Testis (tissue), 3 donors: Measurements from ENCODE around the gene SBNO2. TPM values are rescaled to one million over a fixed set of nuclear protein-coding genes. Genes with fewer than 3 reads are reported as not detected.
"Not testable (repeated sequence)": the region's sequence is repeated elsewhere in the genome, so short reads cannot be mapped to it uniquely, and the experiment has no call there.

Source experiments
- DNase-seq: peaks from one replicate; pipeline ENCODE4 v3.0.0-alpha.2; 2019
- H3K27ac ChIP-seq, 2 donors: fragments of 200-600 bp; sonication (generic); one replicate each; pipeline ENCODE4 v1.5.1; 2019
- H3K27me3 ChIP-seq: fragments of 200-600 bp; sonication (generic); one replicate; pipeline ENCODE4 v1.5.1; 2019
- H3K36me3 ChIP-seq: fragments of 200-600 bp; sonication (generic); one replicate; pipeline ENCODE4 v1.5.1; 2017; ENCODE audit warnings: low read depth; ENCODE audit errors: missing control alignments
- H3K4me1 ChIP-seq: fragments of 200-600 bp; sonication (generic); one replicate; pipeline ENCODE4 v1.5.1; 2019
- H3K4me3 ChIP-seq, 2 donors: fragments of 200-600 bp; sonication (generic); one replicate each; pipeline ENCODE4 v1.5.1; 2017 to 2019
- H3K9me3 ChIP-seq: fragments of 200-600 bp; sonication (generic); one replicate; pipeline ENCODE4 v1.5.1; 2017
- POLR2A ChIP-seq: fragments of 450-650 bp; IDR thresholded peaks from one replicate; pipeline ENCODE4 v1.6.1; 2017; ENCODE audit warnings: antibody characterized with exemption, mild to moderate bottlenecking, moderate library complexity
- WGBS, 2 donors: methylation state at CpG; one replicate each; pipeline ENCODE4 v1.1.5; 2018; 5-methylcytosine and 5-hydroxymethylcytosine counted together
- intact Hi-C: fragments of 100-400 bp; cut with DNase I; formaldehyde crosslinking; loops from one replicate; pipeline ENCODE4 v1.15.1; 2023; ENCODE audit warnings: low total_unique reads
- polyA plus RNA-seq: library from polyadenylated mRNA; stranded (reverse); fragments of 350-450 nt; fragmentation: Illumina TruSeq; extraction: RNeasy Lipid Tissue Mini Kit (QIAGEN cat#74804); gene quantifications from one replicate; pipeline ENCODE4 v1.2.3, GENCODE V29; 2014; ENCODE audit warnings: low read depth, low replicate concordance; ENCODE audit not compliant: insufficient read depth
- total RNA-seq, 2 donors: library from RNA; depleted of rRNA; stranded (reverse); fragments of >200 nt; gene quantifications; one replicate each; pipeline ENCODE4 v1.2.3, GENCODE V29; 2016
- TF ChIP-seq, protein P1 (sequence below), 3 experiments: fragments of 450-650 bp in 2 of 3; fragments of 200-600 bp in 1 of 3; sonication (generic) in 1 of 3; IDR thresholded peaks; one replicate each; pipeline ENCODE4 v1.5.1; 2016 to 2019; ENCODE audit warnings: antibody characterized with exemption in 3 of 3, mild to moderate bottlenecking in 2 of 3, moderate library complexity in 1 of 3

Gene SBNO2
- total and polyA plus RNA-seq, 3 donors from 2014 or later, result 34.3 to 65.0 (median 58.9) TPM

DNA sequence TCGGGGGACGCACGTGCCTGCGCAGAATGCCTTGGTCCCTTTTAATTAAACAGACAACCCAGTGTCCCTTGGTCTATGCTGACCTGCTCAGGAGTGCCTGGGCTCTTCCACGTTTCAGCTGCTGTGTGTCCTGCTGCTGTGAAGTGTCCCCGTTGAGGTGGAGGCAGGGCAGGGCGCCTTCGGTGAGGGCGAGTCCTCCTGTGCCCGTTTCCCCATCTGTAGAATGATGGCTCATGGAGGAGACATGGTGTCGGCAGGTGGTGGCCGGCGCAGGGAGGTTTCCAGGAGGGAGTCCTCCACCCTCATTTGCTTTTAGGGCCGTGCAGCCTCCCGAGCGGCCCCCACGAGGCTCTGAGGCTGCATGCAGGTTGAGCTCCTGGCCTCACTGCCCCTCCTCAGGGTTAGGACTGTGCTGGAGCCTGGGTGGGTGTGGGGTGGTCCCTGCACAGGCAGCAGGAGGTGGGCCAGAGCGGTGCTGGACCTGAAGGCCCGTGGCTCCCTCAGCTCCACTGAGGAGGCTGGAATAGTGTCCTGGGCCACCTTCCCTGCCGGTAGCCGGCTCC, 40.3 kb upstream of the SBNO2 start:
- Histone ChIP-seq H3K4me3 (no peak overlapping the region), H3K4me1 (peaks cover 65% of the 10 kb centered on the region), H3K36me3 (no peaks in the 10 kb centered on the region), H3K27ac (peak overlapping the region; percentile 85 to 86), H3K27me3 (no peaks in the 10 kb centered on the region), H3K9me3 (no peaks in the 10 kb centered on the region)
- WGBS, 2 donors, result 55 to 59% methylated on average over 14 to 21 of the region's 21 CpGs
- DNase-seq, result no peak
- TF ChIP-seq, protein P1, sequence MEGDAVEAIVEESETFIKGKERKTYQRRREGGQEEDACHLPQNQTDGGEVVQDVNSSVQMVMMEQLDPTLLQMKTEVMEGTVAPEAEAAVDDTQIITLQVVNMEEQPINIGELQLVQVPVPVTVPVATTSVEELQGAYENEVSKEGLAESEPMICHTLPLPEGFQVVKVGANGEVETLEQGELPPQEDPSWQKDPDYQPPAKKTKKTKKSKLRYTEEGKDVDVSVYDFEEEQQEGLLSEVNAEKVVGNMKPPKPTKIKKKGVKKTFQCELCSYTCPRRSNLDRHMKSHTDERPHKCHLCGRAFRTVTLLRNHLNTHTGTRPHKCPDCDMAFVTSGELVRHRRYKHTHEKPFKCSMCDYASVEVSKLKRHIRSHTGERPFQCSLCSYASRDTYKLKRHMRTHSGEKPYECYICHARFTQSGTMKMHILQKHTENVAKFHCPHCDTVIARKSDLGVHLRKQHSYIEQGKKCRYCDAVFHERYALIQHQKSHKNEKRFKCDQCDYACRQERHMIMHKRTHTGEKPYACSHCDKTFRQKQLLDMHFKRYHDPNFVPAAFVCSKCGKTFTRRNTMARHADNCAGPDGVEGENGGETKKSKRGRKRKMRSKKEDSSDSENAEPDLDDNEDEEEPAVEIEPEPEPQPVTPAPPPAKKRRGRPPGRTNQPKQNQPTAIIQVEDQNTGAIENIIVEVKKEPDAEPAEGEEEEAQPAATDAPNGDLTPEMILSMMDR (IDR thresholded peaks at IDR 0.05), result no peak
- TF ChIP-seq POLR2A, result no peak
- intact Hi-C loops, result no loop called here

DNA sequence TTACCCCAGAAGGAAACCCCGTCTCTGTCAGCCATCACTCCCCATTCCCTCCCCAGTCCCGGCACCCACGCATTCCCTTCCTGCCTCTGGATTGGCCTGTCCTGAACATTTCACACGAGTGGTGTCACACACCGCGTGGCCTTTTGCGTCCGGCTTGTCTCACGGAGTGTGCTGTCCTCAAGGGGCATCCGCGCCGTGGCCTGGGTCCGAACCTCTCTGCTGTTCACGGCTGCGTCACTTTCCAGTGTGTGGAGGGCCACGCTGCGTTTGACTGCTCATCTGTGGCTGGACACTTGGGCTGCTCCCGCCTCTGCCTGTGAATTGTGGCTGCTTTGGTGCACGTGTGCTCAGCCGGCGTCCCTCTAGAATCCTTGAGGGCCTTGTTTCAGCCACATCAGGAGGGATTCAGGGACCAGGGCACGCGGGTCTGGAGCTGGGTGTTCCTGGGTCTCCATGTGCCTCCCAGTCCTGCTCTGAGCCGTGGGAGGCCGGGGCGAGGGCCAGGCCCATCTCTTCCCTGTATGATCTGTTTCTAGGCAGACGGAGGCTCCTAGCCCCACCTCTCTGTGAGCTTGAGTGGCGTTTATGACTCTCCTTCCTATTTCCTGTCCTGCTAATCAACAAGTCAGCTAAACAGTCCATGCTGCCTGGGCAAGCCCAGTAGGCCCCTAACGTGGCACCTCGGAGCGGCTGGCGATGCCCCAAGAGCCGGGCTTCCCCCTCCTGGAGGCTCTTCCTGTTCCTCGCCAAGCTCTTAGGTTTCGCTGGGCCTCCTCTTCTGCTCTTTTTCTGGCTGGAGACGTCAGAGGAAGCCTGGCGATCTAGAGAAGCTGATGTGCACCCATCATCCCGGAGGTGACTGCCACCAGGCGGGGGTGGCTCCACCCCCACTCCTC, 39.6 kb upstream of the SBNO2 start:
- TF ChIP-seq, protein P1 (IDR thresholded peaks at IDR 0.05), result no peak
- no peak for TF ChIP-seq POLR2A
- 27 to 38% methylated on average over 39 of the region's 39 CpGs for WGBS, 2 donors
- Histone ChIP-seq H3K4me1 (peaks cover 72% of the 10 kb centered on the region), H3K27me3 (no peaks in the 10 kb centered on the region), H3K36me3 (no peaks in the 10 kb centered on the region), H3K9me3 (no peaks in the 10 kb centered on the region), H3K27ac (peak overlapping the region; percentile 85 to 86), H3K4me3 (no peak overlapping the region)
- peak; percentile 79 for DNase-seq
- intact Hi-C loops, result no loop called here

DNA sequence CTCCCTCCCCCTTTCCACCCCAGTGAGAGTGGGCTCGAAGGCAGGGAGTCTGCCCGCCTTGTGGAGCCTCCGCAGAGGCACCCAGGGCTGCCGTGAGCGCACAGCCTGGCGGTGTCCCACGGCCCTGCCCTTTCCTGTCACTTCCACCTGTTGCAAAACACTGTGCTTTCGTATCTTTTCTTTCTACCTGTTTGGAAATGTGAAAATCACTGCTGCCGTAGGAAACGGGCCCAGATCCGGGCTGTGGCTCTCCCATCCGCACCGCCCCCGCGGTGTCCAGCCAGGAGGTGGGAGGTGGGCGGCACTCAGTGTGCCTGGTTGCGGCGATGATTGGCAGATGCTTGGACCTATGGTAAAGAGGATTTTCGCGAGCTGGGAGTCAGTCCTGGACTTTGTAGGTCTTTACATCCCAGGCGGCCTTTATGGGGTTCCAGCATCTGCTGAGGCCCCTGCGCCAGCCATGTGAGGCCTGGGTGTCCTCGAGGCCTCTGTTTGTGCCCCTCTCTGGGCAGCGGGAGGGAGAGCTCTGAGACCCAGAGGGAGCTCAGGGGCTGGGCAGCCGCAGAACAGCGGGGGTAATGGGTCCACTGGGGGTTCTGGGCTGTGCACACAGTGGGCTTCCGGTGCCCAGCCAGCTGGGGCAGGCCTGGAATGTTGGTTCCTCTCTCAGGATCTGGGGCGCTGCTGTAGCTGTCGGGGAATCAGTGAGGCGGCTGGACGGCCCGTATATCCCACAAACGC, 37.6 kb upstream of the SBNO2 start:
- no peaks in the 10 kb centered on the region for H3K36me3 ChIP-seq
- peaks cover 63% of the 10 kb centered on the region for H3K4me1 ChIP-seq
- peak overlapping the region in 1 of 2 donors; percentile 24 for H3K4me3 ChIP-seq
- intact Hi-C loops, result no loop called here
- TF ChIP-seq, protein P1 (IDR thresholded peaks at IDR 0.05), result no peak
- no peak for TF ChIP-seq POLR2A
- H3K27me3 ChIP-seq, result no peaks in the 10 kb centered on the region
- no peaks in the 10 kb centered on the region for H3K9me3 ChIP-seq
- H3K27ac ChIP-seq, result peak overlapping the region; percentile 51 to 83
- WGBS, 2 donors, result 54% methylated on average over 27 to 33 of the region's 33 CpGs
- DNase-seq, result peak; percentile 94

DNA sequence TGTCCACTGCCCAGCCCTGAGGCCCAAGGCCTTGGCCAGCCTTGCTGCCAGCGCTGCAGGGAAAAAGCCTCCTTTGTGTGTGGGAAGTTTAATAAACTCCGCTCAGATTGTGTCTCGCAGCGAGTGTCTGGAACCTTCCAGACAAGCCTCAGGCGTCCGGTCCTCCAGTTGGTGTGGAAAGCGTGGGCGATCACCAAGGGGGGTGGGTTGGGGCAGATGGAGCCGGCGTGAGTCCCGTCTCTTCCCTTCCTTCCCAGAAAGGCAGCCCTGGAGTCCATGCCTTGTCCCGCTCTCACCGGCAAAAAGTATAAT, 36.1 kb upstream of the SBNO2 start:
- no peak overlapping the region for H3K4me3 ChIP-seq
- H3K27me3 ChIP-seq, result no peaks in the 10 kb centered on the region
- no peaks in the 10 kb centered on the region for H3K9me3 ChIP-seq
- WGBS, 2 donors, result 59% methylated on average over 7 to 13 of the region's 13 CpGs
- intact Hi-C loops, result no loop called here
- no peak for TF ChIP-seq POLR2A
- TF ChIP-seq, protein P1 (IDR thresholded peaks at IDR 0.05), result no peak
- DNase-seq, result peak; percentile 62
- H3K36me3 ChIP-seq, result no peaks in the 10 kb centered on the region
- H3K4me1 ChIP-seq, result peaks cover 57% of the 10 kb centered on the region
- peak overlapping the region; percentile 51 to 83 for H3K27ac ChIP-seq

DNA sequence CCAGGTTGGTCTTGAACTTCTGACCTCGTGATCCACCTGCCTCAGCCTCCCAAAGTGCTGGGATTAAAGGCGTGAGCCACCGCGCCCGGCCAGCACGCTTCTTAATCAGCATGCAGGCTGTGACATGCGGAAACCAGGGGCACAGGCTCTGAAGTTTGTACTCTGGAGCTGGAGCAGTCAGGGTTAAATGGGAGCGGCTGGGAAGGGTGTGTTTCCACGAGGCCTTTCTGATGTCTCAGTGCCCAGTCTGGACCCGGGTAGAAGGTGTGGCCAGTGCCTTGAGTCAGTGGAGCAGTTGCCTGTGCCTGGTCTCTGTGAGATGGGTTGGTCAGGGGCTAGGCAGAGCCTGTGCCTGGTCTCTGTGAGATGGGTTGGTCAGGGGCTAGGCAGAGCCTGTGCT, 34.8 kb upstream of the SBNO2 start:
- DNase-seq, H3K4me3 ChIP-seq, H3K9me3 ChIP-seq, intact Hi-C loops, H3K36me3 ChIP-seq, H3K27me3 ChIP-seq: not testable (repeated sequence)
- peak overlapping the region in 1 of 2 donors; percentile 83 for H3K27ac ChIP-seq
- peaks cover 57% of the 10 kb centered on the region for H3K4me1 ChIP-seq
- WGBS, 2 donors, result 65 to 88% methylated on average over 9 to 10 of the region's 10 CpGs
